ENCODE data around the gene ARL3. TPM values are rescaled to one million over a fixed set of nuclear protein-coding genes. Genes with fewer than 3 reads are reported as not detected.
"Not testable (repeated sequence)": the region's sequence is repeated elsewhere in the genome, so short reads cannot be mapped to it uniquely, and the experiment has no call there.

ARL3 gene, protein sequence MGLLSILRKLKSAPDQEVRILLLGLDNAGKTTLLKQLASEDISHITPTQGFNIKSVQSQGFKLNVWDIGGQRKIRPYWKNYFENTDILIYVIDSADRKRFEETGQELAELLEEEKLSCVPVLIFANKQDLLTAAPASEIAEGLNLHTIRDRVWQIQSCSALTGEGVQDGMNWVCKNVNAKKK
- 1 to 10 TPM; 2.5 to 4.2 TPM for total RNA-seq
- long read RNA-seq, transcript ARL3-201 (6 exons, 3,844 nt) = major isoform, 5 of 6 reads
- long read RNA-seq, partial matches to known transcripts = 1 of 6 reads
- long read RNA-seq, other reads (novel, unspliced or antisense) = 0 of 6 reads

DNA sequence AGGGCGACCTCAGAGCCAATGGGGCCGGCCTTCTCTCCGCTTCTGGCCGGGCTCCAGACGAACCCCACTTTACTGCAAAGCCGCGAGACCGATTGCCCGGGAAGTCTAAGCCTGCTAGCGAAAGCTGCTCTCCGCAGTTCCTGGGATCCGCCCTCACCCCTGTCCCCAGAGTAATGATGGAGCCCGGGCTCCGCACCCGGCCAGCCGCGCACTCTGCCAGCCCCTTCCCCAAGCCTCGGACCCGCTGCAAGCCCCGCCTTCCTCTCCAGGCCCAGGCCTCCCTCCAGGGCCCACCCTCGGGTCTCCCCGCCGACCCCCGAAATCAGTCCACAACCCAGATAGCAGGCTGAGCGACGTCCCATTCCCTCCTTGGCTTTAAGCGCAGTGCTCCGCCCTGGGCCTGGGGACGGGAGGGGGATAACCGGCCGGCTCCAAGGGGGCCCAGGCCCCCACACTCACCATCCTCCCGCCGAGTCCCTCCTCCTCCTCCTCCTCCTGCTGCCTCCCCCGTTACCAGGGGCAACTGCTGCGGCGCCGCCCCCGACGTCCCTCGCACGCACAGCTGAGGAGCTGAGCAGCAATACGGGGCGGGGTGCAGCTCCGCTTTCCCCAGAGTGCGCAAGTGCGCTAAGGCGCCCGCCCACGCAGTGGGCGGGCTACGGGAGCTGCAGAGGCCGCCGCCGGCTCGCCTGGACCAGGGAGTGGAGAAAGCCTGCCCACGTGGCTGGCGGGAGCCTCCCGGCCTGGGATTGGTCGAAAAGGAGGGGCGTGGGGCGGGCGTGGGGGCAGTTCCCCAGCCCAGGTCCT lies at the start of gene ARL3:
Gene ARL3 (minus strand): TSS at position 584 of the 807 bp plus-strand sequence. CDS start 122 bp downstream, at position 462.
- peak; percentile 96 for ATAC-seq
- DNase-seq = peak; percentile 97 to 98
- intact Hi-C loops (cut with DNase I, micrococcal nuclease) = loop anchor here in 1 of 2 donors (2.0 to 5.0 kb wide), 2 partner anchors 29 to 212 kb away; partner anchors contain the start of genes ACTR1A, SUFU and WBP1L

DNA sequence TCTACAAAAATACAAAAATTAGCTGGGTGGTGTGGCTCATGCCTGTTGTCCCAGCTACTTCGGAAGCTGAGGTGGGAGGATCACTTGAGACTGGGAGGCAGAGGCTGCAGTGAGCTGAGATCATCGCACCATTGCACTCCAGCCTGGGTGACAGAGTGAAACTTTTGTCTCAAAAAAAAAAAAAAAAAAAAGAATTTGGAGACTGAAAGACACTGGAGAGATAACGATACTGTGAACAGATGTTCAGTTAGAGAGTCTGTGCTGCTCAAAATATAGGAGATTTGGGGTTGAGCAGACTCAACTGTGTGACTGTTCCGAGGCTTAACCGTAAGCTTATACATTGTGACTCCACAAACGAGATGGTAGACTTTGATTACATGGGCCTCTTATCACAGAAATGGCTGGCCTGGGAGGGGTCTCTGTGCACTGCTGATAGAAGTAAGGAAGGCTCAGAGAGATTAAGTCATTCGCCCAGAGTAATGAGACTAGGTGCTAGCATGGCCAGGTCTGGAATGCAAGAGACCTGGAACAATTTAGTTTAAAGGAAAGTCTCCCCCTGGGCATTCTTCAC lies 48.9 kb upstream of the ARL3 start:
- DNase-seq (no peak), ATAC-seq (no peak)
- intact Hi-C loops (cut with DNase I, micrococcal nuclease) = no loop called here

DNA sequence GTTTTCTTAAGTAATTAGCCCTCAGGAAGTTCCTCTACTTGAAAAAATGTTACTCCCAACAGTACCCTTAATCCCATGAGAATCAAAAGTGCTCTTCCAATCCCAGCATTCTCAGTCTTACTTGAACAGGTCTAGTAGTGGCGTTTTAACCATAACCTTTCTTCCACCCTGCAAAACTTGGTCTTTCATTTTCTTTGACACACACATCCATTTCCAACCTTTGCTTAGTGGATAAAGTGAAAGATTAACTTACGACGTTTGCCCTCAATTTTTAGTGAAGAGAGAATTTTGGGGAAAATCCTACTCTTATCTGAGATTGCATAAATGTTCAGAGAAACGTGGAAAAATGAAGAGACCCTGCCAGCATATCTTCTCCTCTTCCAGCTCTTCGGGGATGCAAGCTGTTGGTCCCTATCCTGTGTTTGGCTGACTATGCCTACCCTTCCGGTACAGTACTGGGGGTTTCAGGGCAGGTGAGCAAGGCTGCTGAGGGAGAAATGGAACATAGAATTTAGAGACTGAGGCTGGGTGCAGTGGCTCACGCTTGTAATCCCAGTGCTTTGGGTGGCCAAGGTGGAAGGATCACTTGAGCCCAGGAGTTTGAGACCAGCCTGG lies 48.3 kb upstream of the ARL3 start:
- ATAC-seq = no peak
- DNase-seq = no peak
- intact Hi-C loops (cut with DNase I, micrococcal nuclease) = no loop called here

DNA sequence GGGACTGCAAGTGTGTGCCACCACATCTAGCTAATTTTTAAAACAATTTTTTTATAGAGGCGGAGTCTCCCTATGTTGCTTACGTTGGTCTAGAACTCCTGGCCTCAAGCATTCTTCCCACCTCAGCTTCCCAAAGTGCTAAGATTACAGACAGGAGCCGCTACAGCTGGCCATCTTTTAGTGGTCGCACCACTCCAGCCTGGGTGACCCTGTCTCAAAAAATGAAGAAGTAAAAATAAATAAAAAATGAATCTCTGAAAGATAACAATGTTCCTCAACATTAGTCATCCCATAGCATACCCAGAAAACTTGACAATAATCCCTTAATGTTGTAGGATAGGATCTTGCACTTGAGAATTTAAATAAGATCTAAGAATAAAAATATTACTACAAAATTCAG lies 47.8 kb upstream of the ARL3 start:
- DNase-seq (no peak), ATAC-seq (no peak)
- intact Hi-C loops (cut with DNase I, micrococcal nuclease) = no loop called here

DNA sequence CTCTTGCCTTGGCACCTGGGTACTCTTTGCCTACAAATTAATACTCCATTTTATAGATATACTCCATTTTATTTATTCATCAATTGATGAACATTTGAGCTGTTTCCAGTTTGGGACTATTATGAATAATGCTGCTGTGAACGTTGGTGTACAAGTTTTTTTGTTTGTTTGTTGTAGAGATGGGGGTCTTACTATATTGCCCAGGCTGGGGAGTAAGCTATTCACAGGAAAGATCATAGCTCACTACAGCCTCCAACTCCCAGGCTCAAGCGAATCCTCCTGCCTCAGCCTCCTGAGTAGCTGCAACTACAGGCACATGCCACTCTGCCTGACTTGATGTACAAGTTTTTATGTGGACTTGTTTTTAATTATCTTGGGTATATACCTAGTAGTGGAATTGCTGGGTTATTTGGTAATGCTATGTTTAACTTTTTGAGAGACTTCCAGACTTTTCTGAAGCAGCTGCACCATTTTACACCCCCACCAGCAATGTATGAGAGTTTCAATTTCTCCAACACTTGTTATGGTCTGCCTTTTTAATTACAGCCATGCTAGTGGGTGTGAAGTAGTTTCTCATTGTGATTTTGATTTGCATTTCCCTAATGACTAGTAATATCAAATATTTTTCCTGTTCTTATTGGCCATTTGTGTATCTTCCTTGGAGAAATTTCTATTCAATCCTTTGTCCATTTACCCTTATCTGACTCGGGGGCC lies 45.5 kb upstream of the ARL3 start:
- intact Hi-C loops (cut with DNase I, micrococcal nuclease) = no loop called here
- ATAC-seq = no peak
- no peak for DNase-seq

DNA sequence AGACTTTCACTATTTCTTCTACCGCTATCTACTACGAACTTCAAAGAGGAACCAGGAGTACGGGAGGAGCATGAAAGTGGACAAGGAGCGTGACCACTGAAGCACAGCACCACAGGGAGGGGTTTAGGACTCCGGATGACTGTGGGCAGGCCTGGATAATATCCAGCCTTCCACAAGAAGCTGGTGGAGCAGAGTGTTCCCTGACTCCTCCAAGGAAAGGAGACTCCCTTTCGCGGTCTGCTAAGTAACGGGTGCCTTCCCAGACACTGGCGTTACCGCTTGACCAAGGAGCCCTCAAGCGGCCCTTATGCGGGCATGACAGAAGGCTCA lies 44.7 kb upstream of the ARL3 start:
- peak in 1 of 2 donors; percentile 58 for DNase-seq
- ATAC-seq; intact Hi-C loops (cut with DNase I, micrococcal nuclease): not testable (repeated sequence)

DNA sequence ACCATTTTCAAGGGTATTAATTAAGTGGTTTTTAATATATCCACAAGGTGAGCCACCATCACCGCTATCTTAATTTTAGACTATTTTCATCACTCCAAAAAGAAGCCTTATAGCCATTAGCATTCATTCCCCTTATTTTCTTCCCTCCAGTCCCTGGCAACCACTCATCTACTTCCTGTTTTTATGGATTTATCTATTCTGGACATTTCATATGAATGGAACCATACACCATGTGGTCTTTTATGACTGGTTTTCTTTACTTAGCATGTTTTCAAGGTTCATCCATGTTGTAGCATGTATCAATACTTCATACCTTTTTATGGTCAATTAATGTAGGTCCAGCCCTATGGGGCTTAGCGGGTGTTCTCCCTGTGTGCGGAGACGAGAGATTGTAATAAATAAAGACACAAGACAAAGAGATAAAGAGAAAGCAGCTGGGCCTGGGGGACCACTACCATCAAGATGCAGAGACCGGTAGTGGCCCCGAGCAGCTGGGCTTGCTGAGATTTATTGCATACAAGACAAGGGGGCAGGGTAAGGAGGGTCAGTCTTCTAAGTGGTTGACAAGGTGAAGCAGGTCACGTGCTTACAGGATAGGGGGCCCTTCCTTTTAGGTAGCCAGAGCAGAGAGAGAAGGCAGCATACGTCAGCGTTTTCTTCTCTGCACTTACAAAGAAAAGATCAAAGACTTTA lies 44.2 kb upstream of the ARL3 start:
- intact Hi-C loops (cut with DNase I, micrococcal nuclease) = no loop called here
- DNase-seq (no peak), ATAC-seq (no peak)

DNA sequence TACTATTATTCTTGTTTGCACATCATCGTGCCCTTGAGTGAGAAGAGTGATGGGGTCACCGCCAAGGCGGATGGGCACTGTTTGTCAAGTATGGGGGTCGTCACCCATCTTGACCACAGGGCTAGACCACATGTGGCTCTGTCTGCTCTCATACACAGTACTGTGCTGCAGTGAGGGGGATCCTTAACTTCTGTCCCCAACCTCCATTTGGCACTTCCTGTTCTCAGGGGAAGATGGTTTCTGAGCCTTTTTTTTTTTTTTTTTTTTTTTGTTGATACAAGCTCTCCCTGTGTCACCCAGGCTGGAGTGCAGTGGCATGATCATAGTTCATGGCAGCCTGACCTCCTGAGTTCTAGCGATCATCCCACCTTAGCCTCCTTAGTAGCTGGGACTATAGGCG lies 43.1 kb upstream of the ARL3 start:
- DNase-seq (no peak), ATAC-seq (no peak)
- intact Hi-C loops (cut with DNase I, micrococcal nuclease) = no loop called here

DNA sequence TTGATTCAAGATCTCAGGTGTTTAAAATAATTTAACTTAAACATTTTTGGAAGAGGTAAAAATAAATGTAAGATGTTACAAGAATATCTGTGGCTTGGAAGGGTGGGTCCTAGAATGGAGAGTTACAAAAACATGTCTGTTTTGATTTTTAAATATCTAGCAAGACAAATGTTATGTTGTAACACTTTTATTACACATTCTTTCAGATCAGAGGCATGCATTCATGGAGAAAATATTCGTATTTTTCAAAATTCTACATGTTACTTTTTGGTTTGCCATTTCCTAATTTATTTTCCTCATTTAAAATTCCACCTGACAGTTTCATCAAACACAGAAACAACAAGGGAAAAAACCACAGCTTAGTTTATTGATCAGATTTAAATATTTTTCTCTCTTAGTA lies 39.5 kb upstream of the ARL3 start:
- intact Hi-C loops (cut with DNase I, micrococcal nuclease) = no loop called here
- DNase-seq (no peak), ATAC-seq (no peak)

DNA sequence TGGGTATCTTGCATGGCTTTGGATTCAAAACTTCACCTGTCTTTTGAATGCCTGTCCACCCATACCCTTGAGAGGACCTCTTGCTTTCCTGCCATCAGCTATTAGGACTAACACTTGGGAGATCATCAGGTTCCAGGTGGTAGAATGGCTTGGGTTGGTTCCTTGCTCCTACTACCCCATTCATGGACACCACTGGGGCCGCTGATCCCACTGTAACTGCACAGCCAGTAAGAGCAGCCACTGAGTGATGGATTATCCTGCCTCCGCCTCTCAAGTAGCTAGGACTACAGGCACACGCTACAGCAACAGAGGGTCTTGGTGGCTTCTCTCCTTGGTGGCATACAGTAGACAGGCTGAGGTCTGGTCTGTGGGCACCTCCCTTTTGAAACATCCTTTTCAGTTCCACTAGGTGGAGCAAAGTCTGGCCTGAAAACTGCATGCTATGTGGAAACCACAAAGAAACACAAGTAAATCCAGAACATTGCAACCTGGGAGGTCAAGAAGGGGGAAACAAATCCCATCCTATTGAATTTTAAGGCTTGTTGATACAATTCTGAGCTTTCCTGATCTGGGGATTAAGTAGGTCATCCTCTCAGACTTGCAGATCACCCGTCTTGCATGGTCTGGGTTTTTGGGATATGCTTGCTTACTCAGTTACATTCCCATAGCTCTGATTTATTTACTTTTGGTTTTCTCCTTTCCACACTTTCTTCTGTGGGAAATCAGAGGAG lies 38.9 kb upstream of the ARL3 start:
- peak; percentile 66 for ATAC-seq
- DNase-seq = no peak
- intact Hi-C loops (cut with DNase I, micrococcal nuclease) = no loop called here

DNA sequence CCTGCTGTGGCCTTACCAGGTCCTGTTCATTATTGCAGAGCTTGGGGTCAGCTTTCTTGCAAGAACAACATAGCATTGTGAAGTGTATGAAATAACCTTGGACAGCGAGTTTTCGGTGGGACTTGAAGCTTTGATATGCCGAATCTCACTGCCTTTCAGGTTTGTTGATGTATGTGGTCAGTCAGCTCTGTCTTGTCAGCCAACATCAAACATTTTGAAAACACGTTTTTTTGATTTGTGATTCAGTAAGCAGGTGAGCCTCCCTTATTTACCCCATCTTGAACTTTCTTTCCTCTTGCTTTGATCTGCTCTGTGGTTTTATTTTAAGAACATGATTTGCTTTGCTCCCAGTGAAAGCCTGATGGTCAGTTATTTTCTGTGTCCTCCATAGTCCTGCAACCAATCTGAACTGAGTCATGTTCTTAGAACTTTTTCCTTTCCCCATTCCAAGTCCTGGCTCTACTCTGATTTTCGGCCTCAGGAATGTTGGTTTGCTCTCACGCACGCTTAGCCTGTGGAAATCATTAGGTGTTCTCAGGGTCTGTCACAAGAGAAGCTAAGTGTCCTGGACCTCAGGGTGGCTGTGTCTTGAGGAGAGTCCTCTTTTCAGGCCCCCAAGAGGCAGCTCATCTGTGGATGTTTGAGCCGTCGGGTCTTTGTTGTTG lies 38.2 kb upstream of the ARL3 start:
- ATAC-seq (no peak), DNase-seq (no peak)
- intact Hi-C loops (cut with DNase I, micrococcal nuclease) = no loop called here

DNA sequence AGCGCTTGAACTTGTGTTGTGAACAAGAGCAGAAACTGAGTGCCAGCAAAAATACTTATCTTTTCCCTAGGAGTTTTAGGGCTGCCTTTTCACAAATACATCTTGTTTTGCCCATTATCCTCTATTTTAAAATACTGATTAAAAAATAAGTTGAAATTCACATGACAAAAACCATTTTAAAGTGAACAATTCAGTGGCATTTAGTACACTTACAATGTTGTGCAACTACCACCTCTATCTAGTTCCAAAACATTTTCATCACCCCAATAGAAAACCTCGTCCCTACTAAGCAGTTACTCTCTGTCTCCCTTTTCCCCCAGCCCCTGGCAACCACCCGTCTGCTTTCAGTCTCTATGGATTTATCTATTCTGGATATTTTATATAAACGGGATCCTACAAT lies 31.0 kb upstream of the ARL3 start:
- intact Hi-C loops (cut with DNase I, micrococcal nuclease) = no loop called here
- ATAC-seq (no peak), DNase-seq (no peak)

DNA sequence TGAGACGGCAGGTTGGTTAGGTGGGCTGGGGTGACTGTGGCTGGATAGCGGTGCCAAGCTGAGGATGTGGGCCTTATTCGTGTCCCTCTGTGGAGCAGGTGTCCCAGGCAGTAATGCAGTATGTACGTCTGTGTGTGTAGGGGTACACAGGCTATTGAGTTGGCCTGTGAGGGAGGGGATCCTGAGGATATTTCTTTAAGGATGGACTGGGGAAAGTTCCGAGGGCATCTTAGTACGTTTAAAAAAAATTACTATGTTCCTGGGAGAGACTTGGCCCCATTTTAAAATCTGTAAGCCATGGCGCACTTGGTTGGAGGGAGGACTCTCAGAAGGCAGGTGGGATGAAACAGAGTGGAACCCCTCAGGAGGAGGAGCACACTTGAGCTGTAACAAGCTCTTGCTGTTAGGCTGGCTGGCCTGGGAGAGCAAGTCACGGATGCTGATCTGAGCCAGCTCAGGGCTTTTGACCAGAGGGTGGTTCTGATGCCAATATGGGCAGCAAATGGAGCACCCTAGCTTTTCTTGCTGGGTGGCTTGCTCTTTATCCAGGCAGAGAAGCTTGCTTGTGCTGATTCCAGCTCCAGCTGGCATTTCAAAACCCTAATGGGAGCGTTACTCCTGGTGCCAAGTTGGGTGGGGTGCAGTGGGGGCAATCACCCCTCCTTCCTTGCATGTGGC lies 30.3 kb upstream of the ARL3 start:
- DNase-seq (peak in 1 of 2 donors; percentile 20), ATAC-seq (peak; percentile 34)
- intact Hi-C loops (cut with DNase I, micrococcal nuclease) = loop anchor here in 1 of 2 donors (5.0 kb wide), 1 partner anchor 73 kb away; no protein-coding TSS in a partner anchor

DNA sequence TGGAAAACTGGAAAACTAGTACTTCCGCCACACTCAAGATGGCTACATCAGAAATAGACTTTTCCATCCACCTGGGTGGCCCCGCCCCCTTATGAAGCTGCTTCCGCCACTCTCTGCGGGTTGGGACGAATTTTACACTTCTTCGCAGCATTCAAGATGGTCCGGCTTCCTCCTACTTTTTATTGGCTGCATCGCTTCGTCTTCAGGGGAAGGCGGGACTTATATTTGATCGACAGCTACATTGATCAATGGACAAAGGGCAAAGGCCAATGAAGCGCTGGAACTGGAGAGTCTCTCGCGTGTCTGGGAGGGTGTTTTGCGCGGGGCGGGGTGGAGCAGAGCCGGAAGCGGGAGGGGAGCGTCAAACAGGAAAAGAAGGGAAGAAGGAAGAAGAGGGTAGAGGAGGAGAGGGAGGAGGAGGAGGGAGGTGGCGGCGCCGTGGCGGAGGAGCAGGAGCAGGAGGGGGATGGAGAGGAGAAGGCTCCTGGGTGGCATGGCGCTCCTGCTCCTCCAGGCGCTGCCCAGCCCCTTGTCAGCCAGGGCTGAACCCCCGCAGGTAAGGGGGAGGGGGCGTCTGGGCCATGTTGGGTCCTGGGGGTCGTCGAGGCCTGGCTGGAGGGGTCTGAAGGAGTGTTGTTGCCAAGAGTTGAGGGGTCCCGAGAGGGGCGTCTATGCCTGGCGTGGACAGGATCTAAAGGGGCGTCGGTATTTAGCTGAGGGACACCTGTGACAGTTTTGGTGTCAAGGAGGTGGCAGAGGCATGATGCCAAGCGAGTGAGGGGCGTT lies 29.6 kb upstream of the ARL3 start, which contains the start of gene WBP1L:
Gene WBP1L (plus strand): TSS at position 361 of the 786 bp plus-strand sequence. CDS start 106 bp downstream, at position 467.
- intact Hi-C loops (cut with DNase I, micrococcal nuclease) = loop anchor here in 1 of 2 donors (2.0 to 5.0 kb wide), 2 partner anchors 29 to 74 kb away; partner anchors contain the start of genes ARL3 and SFXN2
- DNase-seq (peak; percentile 97 to 99), ATAC-seq (peak; percentile 97)

DNA sequence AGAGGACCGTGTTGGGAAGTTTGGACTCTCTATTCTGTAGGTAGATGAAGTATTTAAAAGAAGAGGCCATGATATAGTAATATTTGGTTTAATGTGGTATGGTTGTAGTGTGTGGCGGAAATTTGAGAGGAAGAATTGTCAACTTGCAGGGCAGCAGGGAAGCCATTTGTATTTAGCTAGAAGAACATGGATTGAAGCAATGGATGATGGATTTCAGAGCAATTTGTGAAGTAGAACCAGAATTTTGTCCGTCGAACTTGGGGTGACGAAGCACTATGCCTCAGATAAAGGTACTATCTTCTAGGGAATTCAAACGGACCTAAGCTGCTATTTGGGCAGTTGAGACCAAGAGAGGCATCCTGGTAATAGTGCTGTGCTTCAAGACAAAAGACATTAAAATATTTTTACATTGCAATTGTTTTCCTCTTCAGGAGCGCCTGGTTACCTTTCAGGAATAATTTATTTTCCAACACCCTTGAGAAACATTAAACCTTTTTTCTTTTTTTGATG lies 28.9 kb upstream of the ARL3 start:
- intact Hi-C loops (cut with DNase I, micrococcal nuclease) = loop anchor here in 1 of 2 donors (2.0 to 5.0 kb wide), 2 partner anchors 28 to 74 kb away; partner anchors contain the start of genes ARL3 and SFXN2
- DNase-seq (no peak), ATAC-seq (no peak)
